ENCODE results near the gene CHMP6.
"Not testable (repeated sequence)": the region's sequence is repeated elsewhere in the genome, so short reads cannot be mapped to it uniquely, and the experiment has no call there.

Gene CHMP6

GRCh38 chr17:81010935-81011334 is 19.3 kb downstream of the CHMP6 start:
- in situ Hi-C loops (cut with MboI; ENCODE audit: low sequenced_read_pairs): no loop called here

GRCh38 chr17:81011951-81012350 is 20.3 kb downstream of the CHMP6 start:
- in situ Hi-C loops (cut with MboI; ENCODE audit: low sequenced_read_pairs): no loop called here

GRCh38 chr17:81012574-81013447 is 21.2 kb downstream of the CHMP6 start:
- in situ Hi-C loops (cut with MboI; ENCODE audit: low sequenced_read_pairs): no loop called here

- in situ Hi-C loops (cut with MboI; ENCODE audit: low sequenced_read_pairs): no loop called here
Measured at GRCh38 chr17:81013642-81014041, 22.0 kb downstream of the CHMP6 start.

- in situ Hi-C loops (cut with MboI; ENCODE audit: low sequenced_read_pairs): no loop called here
Measured at GRCh38 chr17:81015136-81015535, 23.5 kb downstream of the CHMP6 start.

GRCh38 chr17:81016575-81016974 is 24.9 kb downstream of the CHMP6 start:
- in situ Hi-C loops (cut with MboI; ENCODE audit: low sequenced_read_pairs): no loop called here

GRCh38 chr17:81017330-81017729 is 25.7 kb downstream of the CHMP6 start:
- in situ Hi-C loops (cut with MboI; ENCODE audit: low sequenced_read_pairs): not testable (repeated sequence)

GRCh38 chr17:81018044-81018802 is 26.6 kb downstream of the CHMP6 start:
- in situ Hi-C loops (cut with MboI; ENCODE audit: low sequenced_read_pairs): no loop called here

- in situ Hi-C loops (cut with MboI; ENCODE audit: low sequenced_read_pairs): no loop called here
Measured at GRCh38 chr17:81019563-81020442, 28.2 kb downstream of the CHMP6 start.

GRCh38 chr17:81020443-81020766 is 28.8 kb downstream of the CHMP6 start:
- in situ Hi-C loops (cut with MboI; ENCODE audit: low sequenced_read_pairs): no loop called here

- in situ Hi-C loops (cut with MboI; ENCODE audit: low sequenced_read_pairs): no loop called here
Measured at GRCh38 chr17:81020767-81021497, 29.3 kb downstream of the CHMP6 start.

- in situ Hi-C loops (cut with MboI; ENCODE audit: low sequenced_read_pairs): no loop called here
Measured at GRCh38 chr17:81021531-81022343, 30.1 kb downstream of the CHMP6 start.

GRCh38 chr17:81022344-81022676 is 30.7 kb downstream of the CHMP6 start:
- in situ Hi-C loops (cut with MboI; ENCODE audit: low sequenced_read_pairs): no loop called here

- in situ Hi-C loops (cut with MboI; ENCODE audit: low sequenced_read_pairs): no loop called here
Measured at GRCh38 chr17:81025065-81025740, 33.6 kb downstream of the CHMP6 start.

- in situ Hi-C loops (cut with MboI; ENCODE audit: low sequenced_read_pairs): no loop called here
Measured at GRCh38 chr17:81025741-81026129, 34.1 kb downstream of the CHMP6 start.

- in situ Hi-C loops (cut with MboI; ENCODE audit: low sequenced_read_pairs): no loop called here
Measured at GRCh38 chr17:81026266-81027036, 34.8 kb downstream of the CHMP6 start.

- in situ Hi-C loops (cut with MboI; ENCODE audit: low sequenced_read_pairs): no loop called here
Measured at GRCh38 chr17:81027038-81027437, 35.4 kb downstream of the CHMP6 start.
